Superior temporal gyrus (tissue), 1 donor: ENCODE results near the gene CST9L.

Experiments used
- DNase-seq: peaks from one replicate; pipeline ENCODE4 v3.0.0-alpha.2; 2016; ENCODE audit errors: extremely low spot score

Gene CST9L

DNA sequence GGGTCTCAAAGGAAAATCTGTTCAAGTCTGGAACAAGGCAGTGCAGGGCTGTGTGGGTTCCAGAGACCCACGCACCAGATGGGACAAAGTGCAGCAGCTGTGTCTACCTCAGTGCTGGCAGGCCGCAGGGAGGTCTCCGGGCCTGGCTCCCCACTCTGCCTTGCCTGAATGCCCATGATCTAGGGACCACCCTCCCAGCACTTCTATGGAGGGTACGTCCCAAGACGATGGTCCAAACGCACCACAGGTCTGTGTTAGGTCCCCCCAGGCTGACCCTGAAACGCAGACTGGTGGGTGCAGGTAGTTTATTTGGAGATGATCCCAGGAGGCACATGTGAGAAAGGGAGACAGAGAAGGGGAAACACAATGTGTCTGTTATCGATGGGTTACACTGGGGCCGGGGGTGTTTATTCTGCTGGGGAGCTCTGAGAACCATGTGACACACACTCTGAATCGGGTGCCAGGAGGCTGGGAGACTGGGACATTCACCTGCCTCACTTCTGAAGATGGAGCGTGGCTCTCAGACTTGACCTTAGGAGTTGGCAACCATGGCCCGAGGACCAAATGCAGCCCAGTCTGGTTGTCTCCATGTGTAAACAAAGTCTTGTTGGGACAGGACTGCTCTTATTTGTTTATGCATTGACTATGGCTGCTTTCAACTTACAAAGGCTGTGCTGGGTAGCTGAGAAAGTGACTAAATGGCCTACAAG lies 21.7 kb downstream of the CST9L start:
- no peak for DNase-seq

DNA sequence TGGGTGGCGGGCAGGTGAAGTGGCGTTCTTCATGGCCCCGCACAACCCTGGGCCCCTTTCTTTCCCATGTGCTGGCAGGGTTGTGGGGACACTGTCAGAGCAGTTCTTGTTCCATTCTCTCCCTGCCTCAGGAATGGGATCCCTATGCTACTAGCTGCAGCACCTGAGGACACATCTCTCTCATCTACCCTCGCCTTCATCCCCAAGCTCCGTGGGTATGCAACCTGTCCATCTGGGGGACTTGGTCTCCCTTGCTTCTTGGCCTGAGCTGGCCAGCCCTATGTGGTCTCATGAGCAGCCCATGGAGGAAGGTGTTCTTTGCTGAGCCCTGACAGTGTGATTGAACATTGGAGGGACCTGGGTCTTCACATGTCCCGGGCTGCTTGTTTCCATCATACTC lies 24.2 kb downstream of the CST9L start:
- DNase-seq: no peak

DNA sequence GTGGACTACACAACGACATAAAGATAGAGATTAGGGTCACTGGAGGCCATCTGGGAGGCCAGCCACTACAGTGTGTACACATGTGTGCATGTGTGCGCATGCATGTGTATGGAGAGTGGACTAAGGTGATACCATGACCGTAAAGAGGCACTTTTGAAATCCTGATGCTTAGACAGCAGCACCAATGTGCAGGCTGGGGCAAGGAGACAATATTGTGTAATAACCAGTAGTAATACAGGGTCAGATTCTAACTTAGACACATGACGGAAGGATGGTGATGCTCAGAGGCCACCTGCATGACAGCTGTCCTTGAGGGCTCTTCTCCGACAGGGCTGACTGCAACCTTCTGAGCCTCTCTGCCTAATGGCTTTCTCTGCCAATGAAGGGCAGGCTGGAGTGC lies 25.5 kb downstream of the CST9L start:
- DNase-seq: no peak

DNA sequence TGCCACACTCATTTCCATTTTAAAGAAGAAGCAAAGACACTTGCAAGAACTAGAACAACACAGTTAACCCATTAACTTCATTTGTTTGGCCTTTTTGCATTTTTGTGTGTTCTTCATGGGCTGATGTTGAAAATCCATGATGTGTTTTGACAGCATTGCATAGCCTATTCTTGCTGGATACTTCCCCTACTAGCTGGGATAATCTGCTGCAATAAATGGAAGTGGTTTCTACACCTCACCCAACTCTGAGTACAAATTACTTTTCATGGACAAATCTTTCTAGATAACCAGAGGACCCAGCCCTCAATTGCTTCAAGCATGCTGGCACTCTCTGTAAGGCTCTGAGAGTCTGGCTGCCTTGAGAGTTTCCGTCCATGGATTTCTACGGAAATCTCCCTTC lies 26.5 kb downstream of the CST9L start:
- DNase-seq: no peak

DNA sequence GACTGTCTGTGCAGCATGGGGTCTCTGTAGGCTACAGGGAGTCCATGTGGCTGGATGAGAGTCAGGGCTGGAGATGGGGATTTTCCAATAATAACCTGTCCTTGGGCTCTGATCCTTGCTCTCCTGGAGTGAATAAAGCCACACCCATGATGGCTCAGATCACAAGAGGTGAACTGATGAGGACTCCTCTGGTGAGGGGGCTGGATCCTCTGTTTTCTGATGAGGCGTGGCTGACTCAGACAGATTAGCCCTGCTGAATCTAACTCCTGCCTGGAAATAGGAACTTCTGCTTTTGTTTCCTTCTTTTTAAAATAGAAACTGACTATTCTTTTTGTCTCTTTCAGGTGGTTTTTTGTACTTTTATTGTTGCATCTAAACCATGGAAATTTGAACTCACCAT lies 27.0 kb downstream of the CST9L start:
- no peak for DNase-seq

DNA sequence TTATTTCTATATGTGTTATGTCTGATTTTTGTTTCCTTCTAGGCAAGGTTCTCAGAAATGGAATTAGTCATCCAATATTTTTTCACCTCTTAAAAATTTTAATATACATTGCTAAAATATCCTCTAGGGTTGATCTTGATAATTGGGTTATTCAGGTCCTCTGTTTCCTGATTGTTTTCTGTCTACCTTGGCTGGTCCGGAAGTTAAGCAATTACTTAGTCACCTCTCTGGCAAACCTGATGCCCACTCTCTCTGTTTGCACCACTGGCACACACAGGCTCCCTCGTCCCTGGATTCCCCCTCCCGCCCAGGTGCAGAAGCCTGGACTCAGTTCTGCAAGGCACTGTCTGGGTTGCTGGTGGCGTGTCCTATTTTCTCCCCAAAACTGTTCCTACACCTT lies 27.7 kb downstream of the CST9L start:
- no peak for DNase-seq

DNA sequence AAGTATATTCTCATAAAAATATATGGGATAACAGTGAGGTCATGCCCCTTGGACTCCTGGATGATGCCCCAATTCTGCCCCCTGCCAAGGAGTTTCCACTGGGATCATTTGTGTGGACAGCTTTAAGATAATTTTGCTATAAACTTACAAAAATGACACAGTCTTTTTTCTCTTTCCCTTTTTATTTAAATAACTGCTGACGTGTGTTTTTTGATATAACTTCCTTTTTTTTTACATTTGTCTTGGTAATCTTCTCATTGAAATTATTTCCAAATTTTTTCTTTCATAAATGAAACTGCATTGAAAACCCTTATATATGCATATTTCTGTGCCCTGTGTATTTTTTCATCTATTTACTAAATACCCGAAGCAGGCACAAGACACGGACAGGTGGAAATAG lies 31.3 kb downstream of the CST9L start:
- no peak for DNase-seq

DNA sequence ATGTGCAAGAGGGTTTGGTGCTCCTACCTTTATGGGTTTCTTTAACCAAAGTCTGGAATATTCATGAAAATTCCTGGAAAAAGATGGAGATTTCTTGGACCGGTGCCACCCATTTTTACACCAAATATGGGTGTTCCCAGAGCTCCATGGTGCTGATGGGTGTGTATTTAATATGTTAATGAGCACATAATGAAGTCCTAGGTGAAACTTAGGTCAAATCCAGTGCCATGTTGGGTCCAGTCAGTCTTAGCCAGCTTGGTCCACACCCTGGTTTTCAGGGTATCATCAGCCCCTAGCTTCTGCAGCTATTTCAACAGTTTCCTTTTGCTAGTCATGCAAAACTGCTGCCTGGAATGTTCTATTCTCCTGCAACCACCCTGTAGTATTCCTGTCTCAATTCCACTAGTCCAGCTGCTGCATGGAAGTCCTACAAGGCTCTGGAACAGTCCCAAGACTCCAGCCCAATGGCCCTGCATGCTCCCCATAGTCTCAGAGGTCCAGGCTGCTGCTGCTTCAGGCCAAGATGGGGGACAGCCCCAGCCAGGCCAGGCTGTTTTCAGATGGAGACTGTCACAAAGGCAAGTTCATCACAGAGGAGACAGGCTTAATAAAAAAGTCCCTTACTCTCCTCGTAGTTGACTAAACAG lies 31.8 kb downstream of the CST9L start:
- DNase-seq: no peak

DNA sequence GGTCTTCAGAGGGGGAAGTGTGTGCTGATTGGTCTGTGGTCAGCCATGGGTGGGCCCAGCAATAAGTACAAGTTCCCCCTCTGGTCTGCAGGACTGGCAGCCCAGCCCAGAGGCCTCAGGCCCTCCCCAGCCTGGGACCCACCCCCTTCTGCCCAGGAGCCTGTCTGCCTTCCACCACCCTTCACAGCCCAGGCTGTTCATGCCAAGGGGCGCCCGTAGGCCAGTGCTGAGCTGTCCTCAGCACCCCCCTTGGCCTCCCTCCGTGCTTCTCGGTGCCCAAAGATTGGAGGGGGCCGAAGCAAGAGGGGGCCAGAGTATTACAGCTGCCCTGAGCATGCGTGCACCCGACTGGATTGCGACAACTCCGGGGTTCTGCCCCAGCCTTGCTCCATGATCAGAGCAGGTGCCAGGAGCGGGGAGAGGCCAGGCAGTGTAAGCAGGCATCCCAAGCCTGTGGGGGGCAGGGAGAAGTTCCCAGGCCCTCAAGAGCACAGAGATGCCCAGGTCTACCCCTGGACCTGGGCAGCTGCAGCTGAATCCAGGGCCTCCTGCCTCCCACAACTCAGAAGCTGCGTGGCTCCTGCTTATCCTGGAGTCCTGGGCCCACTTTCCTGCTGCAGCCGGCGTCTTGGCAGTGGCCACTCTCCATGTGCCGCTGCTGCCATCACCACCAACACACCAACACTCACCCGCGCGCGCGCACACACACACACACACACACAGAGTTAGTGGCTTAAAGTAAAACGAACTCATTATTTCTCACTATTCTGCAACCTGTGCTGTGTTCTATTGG lies 33.3 kb downstream of the CST9L start:
- no peak for DNase-seq

DNA sequence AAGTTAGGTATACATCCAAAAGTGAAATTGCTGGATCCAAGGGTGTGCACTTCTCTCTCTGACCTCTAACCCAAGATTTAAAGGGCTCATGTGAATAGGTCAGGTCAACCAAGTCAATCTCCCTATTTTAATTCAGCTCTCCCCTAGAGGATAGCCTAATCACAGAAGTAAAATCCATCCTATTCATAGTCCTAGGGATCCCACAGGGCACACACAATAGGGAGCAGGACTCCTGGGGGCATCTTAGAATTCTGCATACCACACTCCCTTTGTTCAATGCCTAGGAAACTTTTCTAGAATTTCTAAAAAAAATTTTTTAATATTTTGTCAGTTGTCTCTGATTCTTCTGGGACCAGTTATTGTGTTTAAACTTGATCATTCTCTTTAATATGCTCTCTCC lies 35.1 kb downstream of the CST9L start:
- DNase-seq: no peak

DNA sequence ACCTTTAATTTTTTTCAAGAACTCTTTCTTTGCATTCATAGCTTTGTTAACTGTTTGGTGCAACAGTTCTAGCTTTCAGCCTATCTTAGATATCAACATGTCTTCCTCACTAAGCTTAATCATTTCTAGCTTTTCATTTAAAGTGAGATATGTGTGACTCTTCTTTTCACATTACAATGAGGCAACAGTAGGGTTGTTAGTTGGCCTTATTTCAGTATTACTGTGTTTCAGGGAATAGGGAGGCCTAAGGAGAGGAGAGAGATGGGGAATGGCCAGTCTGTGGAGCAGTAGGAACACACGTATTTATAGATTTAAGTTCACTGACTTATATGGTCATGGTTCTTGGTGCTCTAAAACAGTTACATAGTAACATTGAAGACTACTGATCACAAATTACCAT lies 35.8 kb downstream of the CST9L start:
- no peak for DNase-seq

DNA sequence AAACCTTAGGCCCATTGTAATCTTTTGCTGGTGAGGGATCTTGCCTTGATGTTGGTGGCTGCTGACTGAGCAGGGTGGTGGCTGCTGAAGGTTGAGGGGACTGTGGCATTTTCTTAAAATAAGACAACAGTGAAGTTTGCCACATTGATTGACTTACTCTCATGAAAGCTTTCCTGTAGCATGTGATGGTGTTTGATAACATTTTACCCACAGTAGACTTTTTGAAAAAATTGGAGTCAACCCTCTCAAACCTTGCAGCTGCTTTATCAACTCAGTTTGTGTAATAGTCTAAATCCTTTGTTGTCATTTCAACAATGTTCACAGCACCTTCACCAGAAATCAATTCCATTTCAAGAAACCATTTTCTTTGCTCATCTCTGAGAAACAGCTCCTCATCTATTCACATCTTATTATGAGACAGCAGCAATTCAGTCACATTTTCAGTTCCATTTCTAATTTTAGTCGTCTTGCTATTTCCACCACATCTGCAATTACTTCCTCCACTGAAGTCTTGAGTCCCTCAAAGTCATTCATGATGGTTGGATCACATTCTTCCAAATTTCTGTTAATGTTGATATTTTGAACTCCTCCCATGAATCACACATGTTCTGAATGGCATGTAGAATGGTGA lies 37.2 kb downstream of the CST9L start:
- no peak for DNase-seq

DNA sequence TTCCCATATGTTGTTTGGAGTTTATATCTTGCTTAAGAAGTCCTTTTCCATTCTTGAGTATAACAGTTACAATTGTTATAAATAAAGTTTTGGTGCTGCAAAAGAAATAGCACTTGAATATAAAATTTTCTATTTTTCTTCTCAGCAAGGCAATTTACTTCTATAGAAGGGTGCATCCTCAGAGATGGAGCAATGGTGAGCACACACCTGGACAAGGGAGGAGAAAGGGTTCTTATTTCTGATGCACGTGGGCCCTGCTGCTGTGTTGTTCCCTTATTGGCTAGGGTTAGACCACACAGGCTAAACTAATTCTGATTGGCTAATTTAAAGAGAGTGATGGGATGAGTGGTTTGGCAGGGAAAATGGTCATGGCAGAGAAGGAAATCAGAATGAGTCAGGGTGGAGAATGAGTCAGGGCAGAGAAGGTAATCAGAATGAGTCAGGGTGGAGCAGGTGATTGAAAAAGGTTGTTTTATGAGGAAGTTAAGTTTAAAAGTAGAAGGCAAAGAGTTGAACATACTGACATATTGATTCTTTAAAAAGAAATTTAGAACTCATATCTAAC lies 39.3 kb downstream of the CST9L start:
- DNase-seq: no peak

DNA sequence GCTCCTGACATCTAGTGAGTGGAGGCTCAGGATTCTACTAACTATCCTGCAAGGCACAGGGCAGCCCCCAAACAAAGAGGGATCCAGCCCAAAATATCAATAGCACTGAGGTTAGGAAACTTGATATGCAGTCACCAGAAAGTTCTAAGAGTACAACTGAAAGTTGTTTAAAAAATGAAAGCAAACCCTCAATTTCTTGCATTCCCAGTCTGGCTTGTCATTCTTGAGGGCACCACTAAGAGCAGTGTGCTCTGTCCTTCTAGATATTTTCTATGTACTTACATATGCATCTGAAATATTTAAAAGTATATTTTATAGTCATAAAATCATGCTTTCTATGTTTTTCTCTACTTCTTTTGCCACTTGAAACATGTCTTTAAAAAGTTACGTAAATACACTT lies 41.4 kb downstream of the CST9L start:
- DNase-seq: no peak

DNA sequence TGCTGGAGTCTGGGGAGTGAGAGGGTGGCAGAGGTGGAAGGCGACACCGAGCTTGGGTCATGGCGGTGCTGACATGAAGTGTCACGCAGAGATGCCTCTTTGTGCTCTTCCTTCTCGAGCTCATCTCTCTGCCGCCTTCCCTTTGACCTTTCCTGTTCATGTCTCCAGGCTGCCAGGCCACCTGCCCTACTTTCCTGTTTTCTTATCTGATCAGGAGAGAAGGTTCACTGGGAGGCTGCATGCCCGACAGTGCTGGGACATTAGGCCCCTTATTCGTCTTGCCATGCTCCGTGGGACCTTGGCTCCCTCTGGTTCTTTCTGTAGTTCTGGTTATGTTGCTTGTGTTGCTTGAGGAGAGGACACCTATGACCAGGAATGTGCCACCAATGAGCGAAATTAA lies 44.1 kb downstream of the CST9L start:
- DNase-seq: no peak

DNA sequence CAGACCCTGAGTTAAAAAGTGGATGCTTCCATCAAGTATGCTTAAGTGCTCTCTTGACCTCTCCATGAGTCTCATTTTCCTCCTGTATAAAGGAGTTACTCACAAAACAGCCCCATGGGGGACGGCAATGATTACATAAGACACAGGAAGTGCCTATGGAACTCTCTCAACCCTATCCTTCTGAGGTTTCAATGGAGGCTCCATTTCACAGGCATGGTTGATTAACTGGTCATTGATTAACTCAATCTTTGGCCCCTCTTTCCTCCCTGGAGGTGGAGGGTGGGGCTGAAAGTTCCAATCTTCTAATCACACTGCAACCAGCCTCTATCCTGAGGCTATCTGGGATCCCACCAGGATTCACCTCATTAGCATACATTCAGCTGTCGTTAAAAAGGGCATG lies 48.1 kb downstream of the CST9L start:
- DNase-seq: no peak

DNA sequence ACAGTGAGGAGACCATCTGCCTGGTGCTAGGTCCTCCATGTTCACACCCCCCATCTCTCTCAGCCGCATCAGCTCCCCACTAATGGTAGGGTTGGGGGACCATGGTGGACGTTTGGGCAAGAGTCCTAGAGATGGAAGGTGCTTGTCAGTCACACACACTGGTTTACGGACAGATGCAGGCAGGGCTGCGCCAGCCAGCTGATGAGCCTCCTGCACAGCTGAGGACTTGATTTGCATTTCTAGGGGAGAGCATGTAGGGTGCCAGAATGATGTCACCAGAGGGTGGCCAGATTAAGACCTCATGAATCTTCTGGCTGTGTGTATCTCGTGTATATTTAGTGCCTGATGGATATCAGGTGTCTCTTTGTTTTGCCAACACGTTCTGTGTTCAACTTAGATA lies 48.7 kb downstream of the CST9L start:
- no peak for DNase-seq

DNA sequence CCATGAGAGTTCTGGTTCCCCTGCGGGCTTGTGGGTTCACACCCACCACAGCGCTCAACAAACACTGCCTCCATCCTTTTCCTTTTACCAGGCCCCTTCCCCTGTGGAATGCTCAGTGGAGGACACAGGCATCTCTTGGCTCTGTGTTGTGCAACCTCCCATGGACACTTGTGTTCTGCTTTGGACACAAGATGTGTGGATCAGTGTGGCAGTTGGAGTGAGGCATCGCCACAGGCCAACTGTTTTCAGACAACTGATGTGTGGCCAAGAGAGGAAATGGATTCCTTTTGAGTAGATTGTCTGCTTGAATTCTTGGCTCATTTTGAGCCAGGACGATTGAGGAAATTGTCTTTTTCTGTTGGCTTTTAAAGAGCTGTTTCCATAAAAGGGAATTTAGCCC lies 50.6 kb downstream of the CST9L start:
- DNase-seq: no peak

DNA sequence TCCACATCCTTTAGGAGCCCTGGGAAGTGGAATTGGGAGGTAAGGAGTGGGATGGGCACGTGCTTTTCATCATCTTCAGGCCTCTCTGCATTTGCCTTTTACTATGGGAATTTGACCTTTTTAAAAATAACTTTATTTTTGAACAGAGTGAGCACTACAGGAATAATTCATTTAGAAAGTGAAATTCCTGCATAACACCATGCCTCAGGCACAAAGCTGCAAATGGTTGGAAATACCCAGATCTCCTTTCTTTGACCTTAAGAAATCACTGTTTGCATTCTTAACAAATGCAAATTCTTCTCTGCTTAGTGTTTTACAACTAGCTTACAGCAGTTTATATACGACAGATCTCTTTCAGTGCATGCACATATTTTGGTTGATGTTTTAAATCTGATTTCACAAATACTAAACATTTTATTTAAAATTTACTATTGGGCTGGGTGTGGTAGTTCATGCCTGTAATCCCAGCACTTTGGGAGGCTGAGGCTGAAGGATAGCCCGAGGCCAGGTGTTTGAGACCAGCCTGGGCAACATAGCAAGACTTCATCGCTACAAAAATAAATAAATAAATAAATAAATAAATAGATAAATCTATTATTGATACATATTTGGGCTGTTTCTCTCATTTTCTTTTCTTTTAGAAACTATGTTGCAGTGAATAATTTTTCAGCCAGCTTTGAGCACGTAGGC lies 52.9 kb downstream of the CST9L start:
- DNase-seq: no peak

DNA sequence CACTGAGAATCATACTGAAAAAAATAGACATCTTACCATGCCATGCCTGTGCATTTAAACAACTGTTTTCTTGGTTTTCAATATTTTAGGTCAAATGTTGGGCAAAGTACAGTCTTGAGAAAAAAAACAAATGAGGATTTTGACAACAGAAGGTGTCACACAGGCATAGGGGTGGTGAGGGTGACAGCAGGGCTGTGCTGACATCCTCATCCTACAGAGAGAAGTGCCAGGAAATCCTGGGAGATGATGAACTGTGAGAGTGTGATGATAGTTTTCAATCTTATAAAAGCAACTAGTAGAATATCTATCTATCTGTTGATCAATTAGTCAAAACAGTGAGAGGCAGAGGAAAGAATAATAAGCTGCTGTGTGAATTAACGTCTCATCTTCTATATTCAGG lies 53.4 kb downstream of the CST9L start:
- no peak for DNase-seq
